Smooth muscle cell (in vitro differentiated cells): Measurements from ENCODE around the gene KRT4. TPM values are rescaled to one million over a fixed set of nuclear protein-coding genes. Genes with fewer than 3 reads are reported as not detected.

Experiments used
- DNase-seq: peaks from one replicate; lab custom pipeline; 2025; ENCODE audit not compliant: unreplicated experiment; lab: John Stamatoyannopoulos, UW
- H2AFZ ChIP-seq: fragments of 200-600 bp; sonication (generic); 2 replicates; pipeline ENCODE4 v1.6.0; 2016; ENCODE audit warnings: antibody characterized with exemption, low read depth, mild to moderate bottlenecking
- H3F3A ChIP-seq: fragments of 200-600 bp; sonication (generic); 2 replicates; pipeline ENCODE4 v1.6.0; 2017; ENCODE audit warnings: antibody characterized with exemption, low read depth
- H3K27ac ChIP-seq: fragments of 200-600 bp; sonication (generic); 2 replicates; pipeline ENCODE4 v1.5.1; 2016; ENCODE audit warnings: low read depth, mild to moderate bottlenecking
- H3K27me3 ChIP-seq: fragments of 200-600 bp; sonication (generic); 2 replicates; pipeline ENCODE4 v1.6.1; 2016; ENCODE audit warnings: low read depth, mild to moderate bottlenecking
- H3K36me3 ChIP-seq: fragments of 200-600 bp; sonication (generic); 2 replicates; pipeline ENCODE4 v1.5.1; 2016; ENCODE audit warnings: low read depth
- H3K4me1 ChIP-seq: fragments of 200-600 bp; sonication (generic); 2 replicates; pipeline ENCODE4 v1.5.1; 2016; ENCODE audit warnings: low read depth
- H3K4me2 ChIP-seq: fragments of 200-600 bp; sonication (generic); 2 replicates; pipeline ENCODE4 v1.6.0; 2016; ENCODE audit warnings: mild to moderate bottlenecking
- H3K4me3 ChIP-seq: fragments of 200-600 bp; sonication (generic); 2 replicates; pipeline ENCODE4 v1.5.1; 2016; ENCODE audit warnings: mild to moderate bottlenecking
- H3K79me2 ChIP-seq: fragments of 200-600 bp; sonication (generic); 2 replicates; pipeline ENCODE4 v1.6.0; 2016; ENCODE audit warnings: low read depth, mild to moderate bottlenecking
- H3K9ac ChIP-seq: fragments of 200-600 bp; sonication (generic); 2 replicates; pipeline ENCODE4 v1.6.0; 2016; ENCODE audit warnings: low read depth
- H3K9me3 ChIP-seq: fragments of 200-600 bp; sonication (generic); replicated peaks from 2 replicates; pipeline ENCODE4 v1.5.1; 2016; ENCODE audit warnings: low read depth
- H4K20me1 ChIP-seq: fragments of 200-600 bp; sonication (generic); 2 replicates; pipeline ENCODE4 v1.6.0; 2016; ENCODE audit warnings: low read depth
- WGBS: methylation state at CpG from one replicate; pipeline ENCODE4 v1.1.7; 2016; ENCODE audit warnings: low lambda C conversion rate; 5-methylcytosine and 5-hydroxymethylcytosine counted together
- polyA plus RNA-seq: library from polyadenylated mRNA; unstranded; fragments of >200 nt; fragmentation: Nextera tagmentation; extraction: Ambion mirVana; gene quantifications from 2 replicates; pipeline ENCODE4 v1.2.1, GENCODE V29; 2016
- total RNA-seq: library from RNA; depleted of rRNA; stranded (reverse); fragments of >200 nt; gene quantifications from 2 replicates; pipeline ENCODE4 v1.2.3, GENCODE V29; 2014
- TF ChIP-seq, protein P1 (sequence below): fragments of 200-600 bp; sonication (generic); IDR thresholded peaks from 2 replicates; pipeline ENCODE4 v1.5.1; 2017; ENCODE audit warnings: borderline replicate concordance, mild to moderate bottlenecking, antibody characterized with exemption; ENCODE audit not compliant: insufficient read depth, poor library complexity, severe bottlenecking

Gene KRT4
- total and polyA plus RNA-seq, 2 experiments from 2014 or later, result not detected

DNA sequence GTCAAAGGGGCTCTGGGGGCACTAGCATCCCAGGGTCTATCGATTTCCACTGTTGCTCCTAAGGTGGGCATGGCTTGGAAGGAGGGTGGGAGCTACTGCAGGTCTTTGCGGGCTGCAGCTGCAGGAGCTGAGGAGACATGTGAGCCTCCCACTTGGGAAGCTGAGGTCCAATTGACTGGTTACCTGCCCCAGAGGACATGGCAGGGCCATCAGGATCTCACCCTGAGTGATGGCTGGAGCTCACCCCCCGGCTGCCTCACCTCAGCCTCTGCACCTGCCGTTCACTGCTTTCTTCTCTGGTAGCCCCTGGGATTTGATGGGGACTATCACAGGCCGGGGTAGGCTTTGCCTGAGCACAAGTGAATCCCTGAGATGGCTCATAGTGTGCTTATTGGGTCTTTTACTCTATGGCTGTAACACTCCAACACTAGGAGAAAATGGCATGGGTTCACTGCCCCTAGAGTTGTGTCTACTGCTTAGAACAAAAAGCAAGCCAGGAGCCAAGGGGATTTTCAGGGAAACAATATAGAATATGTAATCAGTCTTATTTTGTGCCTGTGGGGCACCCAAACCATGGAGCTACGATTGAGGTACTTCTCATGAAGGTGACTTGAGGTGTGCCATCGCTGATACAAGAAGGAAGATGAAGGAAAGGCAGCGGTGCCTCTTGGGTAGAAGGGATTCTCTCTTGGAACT, 3.2 kb upstream of the KRT4 start:
- H3K9me3 ChIP-seq, result no peaks in the 10 kb centered on the region
- 94% methylated on average over 8 of the region's 8 CpGs for WGBS
- H4K20me1 ChIP-seq, result no peaks in the 10 kb centered on the region
- no peaks in the 10 kb centered on the region for H3K79me2 ChIP-seq
- no peak overlapping the region for H3K9ac ChIP-seq
- H3K27ac ChIP-seq, result no peak overlapping the region
- no peak overlapping the region for H3K4me3 ChIP-seq
- TF ChIP-seq, protein P1, sequence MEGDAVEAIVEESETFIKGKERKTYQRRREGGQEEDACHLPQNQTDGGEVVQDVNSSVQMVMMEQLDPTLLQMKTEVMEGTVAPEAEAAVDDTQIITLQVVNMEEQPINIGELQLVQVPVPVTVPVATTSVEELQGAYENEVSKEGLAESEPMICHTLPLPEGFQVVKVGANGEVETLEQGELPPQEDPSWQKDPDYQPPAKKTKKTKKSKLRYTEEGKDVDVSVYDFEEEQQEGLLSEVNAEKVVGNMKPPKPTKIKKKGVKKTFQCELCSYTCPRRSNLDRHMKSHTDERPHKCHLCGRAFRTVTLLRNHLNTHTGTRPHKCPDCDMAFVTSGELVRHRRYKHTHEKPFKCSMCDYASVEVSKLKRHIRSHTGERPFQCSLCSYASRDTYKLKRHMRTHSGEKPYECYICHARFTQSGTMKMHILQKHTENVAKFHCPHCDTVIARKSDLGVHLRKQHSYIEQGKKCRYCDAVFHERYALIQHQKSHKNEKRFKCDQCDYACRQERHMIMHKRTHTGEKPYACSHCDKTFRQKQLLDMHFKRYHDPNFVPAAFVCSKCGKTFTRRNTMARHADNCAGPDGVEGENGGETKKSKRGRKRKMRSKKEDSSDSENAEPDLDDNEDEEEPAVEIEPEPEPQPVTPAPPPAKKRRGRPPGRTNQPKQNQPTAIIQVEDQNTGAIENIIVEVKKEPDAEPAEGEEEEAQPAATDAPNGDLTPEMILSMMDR, result no peak
- DNase-seq, result no peak
- H3K36me3 ChIP-seq, result no peaks in the 10 kb centered on the region
- peaks cover 31% of the 10 kb centered on the region for H3K4me1 ChIP-seq
- H3K4me2 ChIP-seq, result no peak overlapping the region
- H3K27me3 ChIP-seq, result peaks cover 9% of the 10 kb centered on the region
- H2AFZ ChIP-seq, result no peak overlapping the region
- H3F3A ChIP-seq, result no peaks in the 10 kb centered on the region

DNA sequence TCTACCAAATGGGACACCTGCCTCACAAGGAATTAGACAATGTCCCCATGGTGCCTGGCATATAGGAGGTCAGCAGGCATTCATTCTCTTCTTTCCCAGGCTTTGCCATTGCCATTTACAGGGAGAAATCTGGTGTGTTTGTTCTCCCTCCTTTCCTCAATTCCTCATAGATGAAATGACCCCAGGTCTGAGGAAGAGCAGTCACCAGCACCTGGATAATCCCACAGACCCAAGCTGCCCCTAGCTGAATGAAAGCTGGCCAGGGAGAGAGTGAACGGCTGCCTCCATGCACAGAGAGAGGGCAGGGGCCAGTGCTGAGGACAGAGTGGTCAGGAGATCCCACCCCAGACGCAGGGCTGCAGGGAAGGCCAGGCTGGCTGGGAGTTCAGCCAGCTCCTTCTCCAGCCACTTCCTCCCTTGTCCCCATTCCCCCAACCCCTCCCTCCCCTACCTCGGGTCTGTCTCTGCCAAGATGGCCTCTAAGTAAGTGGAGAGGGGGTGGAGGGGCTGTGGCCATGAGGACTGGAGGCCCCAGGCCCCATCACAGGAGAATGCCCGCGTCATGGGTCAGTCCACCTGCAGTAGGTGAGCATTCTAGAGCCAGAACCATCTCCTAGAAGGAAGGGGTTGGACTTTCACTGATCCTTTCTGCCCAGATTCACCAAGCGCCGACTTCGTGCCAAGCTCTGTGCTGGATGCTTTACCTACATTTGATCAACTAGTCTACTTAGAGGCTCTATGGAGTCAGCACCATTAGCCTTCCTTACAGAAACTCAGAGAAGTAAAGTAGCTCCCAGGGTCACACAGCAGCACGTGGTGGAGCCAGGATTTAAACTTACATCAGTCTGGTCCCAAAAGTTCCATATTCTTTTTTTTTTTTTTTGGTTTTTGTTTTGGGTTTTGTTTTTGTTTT, 2.0 kb upstream of the KRT4 start:
- peaks cover 24% of the 10 kb centered on the region for H3K4me1 ChIP-seq
- TF ChIP-seq, protein P1, result no peak
- H3K4me3 ChIP-seq, result no peak overlapping the region
- no peaks in the 10 kb centered on the region for H3K9me3 ChIP-seq
- no peak overlapping the region for H2AFZ ChIP-seq
- H4K20me1 ChIP-seq, result no peaks in the 10 kb centered on the region
- DNase-seq, result no peak
- H3F3A ChIP-seq, result no peaks in the 10 kb centered on the region
- no peak overlapping the region for H3K9ac ChIP-seq
- no peak overlapping the region for H3K27ac ChIP-seq
- H3K79me2 ChIP-seq, result no peaks in the 10 kb centered on the region
- H3K27me3 ChIP-seq, result peaks cover 12% of the 10 kb centered on the region
- no peaks in the 10 kb centered on the region for H3K36me3 ChIP-seq
- no peak overlapping the region for H3K4me2 ChIP-seq
- 76% methylated on average over 9 of the region's 9 CpGs for WGBS

DNA sequence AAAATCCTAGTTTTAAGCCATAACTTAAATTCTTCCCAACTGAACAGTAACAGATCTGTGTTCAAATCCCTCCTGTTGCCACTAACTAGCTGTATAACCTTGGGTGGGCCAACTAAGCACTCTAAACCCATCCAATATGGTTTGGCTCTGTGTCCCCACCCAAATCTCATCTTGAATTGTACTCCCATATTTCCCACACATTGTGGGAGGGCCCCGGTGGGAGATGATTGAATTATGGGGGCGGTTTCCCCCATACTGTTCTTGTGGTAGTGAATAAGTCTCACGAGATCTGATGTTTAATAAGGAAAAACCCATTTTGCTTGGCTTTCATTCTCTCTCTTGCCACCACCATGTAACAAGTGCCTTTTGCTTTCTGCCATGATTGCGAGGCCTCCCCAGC, 1.2 kb upstream of the KRT4 start:
- peaks cover 17% of the 10 kb centered on the region for H3K27me3 ChIP-seq

More for the DNA sequence above, 1.2 kb upstream of the KRT4 start:
- Histone ChIP-seq H3K4me3 (no peak overlapping the region), H3K4me1 (peaks cover 23% of the 10 kb centered on the region), H3F3A (no peaks in the 10 kb centered on the region), H3K27ac (no peak overlapping the region), H4K20me1 (no peaks in the 10 kb centered on the region), H2AFZ (no peak overlapping the region), H3K79me2 (no peaks in the 10 kb centered on the region), H3K4me2 (no peak overlapping the region), H3K36me3 (no peaks in the 10 kb centered on the region), H3K9me3 (no peaks in the 10 kb centered on the region), H3K9ac (no peak overlapping the region)
- TF ChIP-seq, protein P1, result no peak
- DNase-seq, result no peak
- 97% methylated on average over 4 of the region's 4 CpGs for WGBS
